Pancreas (tissue), 10 donors: ENCODE results near the gene DIAPH1. TPM values are rescaled to one million over a fixed set of nuclear protein-coding genes. Genes with fewer than 3 reads are reported as not detected.

Experiments
- ATAC-seq, 4 donors: fragments of 200-7000 bp; cut with Tn5 transposase; one replicate each; pipeline versions ENCODE4 v1.8.0 to v1.9.1; 2020; ENCODE audit warnings: mild to moderate bottlenecking in 4 of 4, moderate library complexity in 4 of 4
- DNase-seq, 6 donors: peaks; one replicate each; pipeline ENCODE4 v3.0.0-alpha.2; 2020
- FAIRE-seq: peaks from 2 replicates; lab custom pipeline; 2012; peaks lifted over from hg19 to GRCh38; lab: Jason Lieb, UNC
- H3K27ac ChIP-seq, 4 donors: fragments of 200-600 bp; sonication (generic); 1 replicate in 3 of 4; 2 replicates in 1 of 4; pipeline versions ENCODE4 v1.5.0 to v1.8.0; 2020
- H3K27me3 ChIP-seq, 4 donors: fragments of 200-600 bp; one replicate each; pipeline ENCODE4 v1.8.0; 2021
- H3K36me3 ChIP-seq, 3 donors: fragments of 200-600 bp; sonication (generic) in 1 of 3; one replicate each; pipeline versions ENCODE4 v1.5.0 to v1.8.0; 2020 to 2021
- H3K4me1 ChIP-seq, 3 donors: fragments of 200-600 bp; one replicate each; pipeline ENCODE4 v1.8.0; 2021
- H3K4me3 ChIP-seq, 4 donors: fragments of 200-600 bp; sonication (generic) in 2 of 4; one replicate each; pipeline versions ENCODE4 v1.5.0 to v1.8.0; 2020 to 2021
- H3K9me3 ChIP-seq, 4 donors: fragments of 200-600 bp; one replicate each; pipeline ENCODE4 v1.8.0; 2021
- WGBS, 2 donors: extraction: QIAGEN DNeasy Blood & Tissue Kit; methylation state at CpG; one replicate each; pipeline ENCODE4 v1.1.7; 2013; 5-methylcytosine and 5-hydroxymethylcytosine counted together
- intact Hi-C, 3 donors: fragments of 100-400 bp; cut with DNase I; formaldehyde crosslinking; loops; one replicate each; pipeline versions ENCODE4 v1.11.1 to v1.14.2; 2022
- polyA plus RNA-seq, 2 donors: library from polyadenylated mRNA; stranded (reverse); fragments of 200-250 nt; gene quantifications; one replicate each; pipeline ENCODE4 v1.2.3, GENCODE V29; 2013
- total RNA-seq, 6 donors: library from RNA; stranded (reverse); fragmentation: NEBNext Ultra II Directional in 4 of 6; extraction: Animal tissue kit (Norgen Biotek cat#: 25700) in 4 of 6; gene quantifications; one replicate each; pipeline versions ENCODE4 v1.2.1 to v1.2.4, GENCODE V29; 2021 to 2023
- TF ChIP-seq, protein P1 (sequence below), 4 donors: fragments of 200-600 bp; sonication (generic) in 3 of 4; IDR thresholded peaks; one replicate each; pipeline versions ENCODE4 v1.5.0 to v1.8.0; 2021; ENCODE audit warnings: antibody characterized with exemption in 4 of 4
- donor health status: healthy with polysubstance abuse.
- donor health status: DM: no; HTN: no; CAD: no; lungs with moderate emphysema.
- donor health status: DM: no; HTN: no; CAD: no.
- donor health status: control.
- donor health status: control.
- donor health status: Bipolar disorder and iron deficiency.
- donor health status: DM: yes; HTN: yes; CAD: no.
- donor health status: DM: no; HTN: no; CAD: no.
- donor health status: DM: no; HTN: no; CAD: no.
- donor health status: DM: yes; HTN: yes; CAD: no.

The DIAPH1 gene
- total and polyA plus RNA-seq, 8 donors, result 28.9 to 72.7 (median 56.5) TPM

DNA sequence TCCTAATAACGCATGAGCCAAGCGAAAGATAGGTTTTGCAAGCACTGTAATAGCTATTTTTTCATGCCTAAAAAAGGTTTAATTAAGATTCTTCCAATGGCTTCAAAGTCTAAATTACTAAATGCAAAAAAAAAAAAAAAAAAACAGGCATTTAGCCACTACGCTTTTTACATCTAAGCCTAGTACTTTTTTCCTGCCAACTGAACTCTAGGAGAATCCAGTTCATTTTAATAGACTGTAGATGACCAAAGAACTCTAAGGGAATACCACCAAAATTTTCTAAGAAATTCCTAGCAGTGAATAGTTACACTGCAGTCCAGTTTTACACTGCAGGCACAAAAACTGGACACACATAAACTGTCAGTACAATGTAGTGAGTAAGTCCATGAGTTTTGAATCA, 9.8 kb downstream of the DIAPH1 start:
- intact Hi-C loops, result no loop called here
- ATAC-seq (no peak), DNase-seq (no peak), FAIRE-seq (no peak)
- peaks cover 26 to 73% (median 43%) of the 10 kb centered on the region in 3 donors for H3K4me1 ChIP-seq
- no peaks in the 10 kb centered on the region for H3K27me3 ChIP-seq
- H3K4me3 ChIP-seq, result no peak overlapping the region
- H3K9me3 ChIP-seq, result no peaks in the 10 kb centered on the region
- H3K36me3 ChIP-seq, result no peaks in the 10 kb centered on the region
- peak overlapping the region in 3 of 4 donors; percentile 26 to 69 (median 65) for H3K27ac ChIP-seq
- WGBS, 2 donors, result 18 to 25% methylated on average over 3 of the region's 3 CpGs
- TF ChIP-seq, protein P1, sequence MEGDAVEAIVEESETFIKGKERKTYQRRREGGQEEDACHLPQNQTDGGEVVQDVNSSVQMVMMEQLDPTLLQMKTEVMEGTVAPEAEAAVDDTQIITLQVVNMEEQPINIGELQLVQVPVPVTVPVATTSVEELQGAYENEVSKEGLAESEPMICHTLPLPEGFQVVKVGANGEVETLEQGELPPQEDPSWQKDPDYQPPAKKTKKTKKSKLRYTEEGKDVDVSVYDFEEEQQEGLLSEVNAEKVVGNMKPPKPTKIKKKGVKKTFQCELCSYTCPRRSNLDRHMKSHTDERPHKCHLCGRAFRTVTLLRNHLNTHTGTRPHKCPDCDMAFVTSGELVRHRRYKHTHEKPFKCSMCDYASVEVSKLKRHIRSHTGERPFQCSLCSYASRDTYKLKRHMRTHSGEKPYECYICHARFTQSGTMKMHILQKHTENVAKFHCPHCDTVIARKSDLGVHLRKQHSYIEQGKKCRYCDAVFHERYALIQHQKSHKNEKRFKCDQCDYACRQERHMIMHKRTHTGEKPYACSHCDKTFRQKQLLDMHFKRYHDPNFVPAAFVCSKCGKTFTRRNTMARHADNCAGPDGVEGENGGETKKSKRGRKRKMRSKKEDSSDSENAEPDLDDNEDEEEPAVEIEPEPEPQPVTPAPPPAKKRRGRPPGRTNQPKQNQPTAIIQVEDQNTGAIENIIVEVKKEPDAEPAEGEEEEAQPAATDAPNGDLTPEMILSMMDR (IDR thresholded peaks at IDR 0.05), result no peak

DNA sequence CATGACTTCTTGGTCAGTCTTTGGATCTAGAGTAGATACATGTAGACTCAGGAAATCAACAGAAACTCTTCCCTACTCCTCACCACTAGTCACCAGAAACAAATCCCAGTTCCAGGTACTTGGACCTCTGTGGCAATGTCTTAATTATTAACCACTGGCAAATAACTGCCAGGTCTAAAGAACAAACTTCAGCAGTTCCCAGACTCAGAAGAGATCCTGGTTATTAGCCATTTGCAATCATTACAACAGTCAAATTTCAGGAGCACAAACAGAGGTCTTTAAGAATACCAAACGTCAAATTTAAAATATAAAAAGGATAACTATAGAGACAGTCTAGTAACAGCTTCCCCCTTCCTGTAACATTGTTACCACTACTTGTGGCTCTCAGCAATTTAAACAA, 10.2 kb downstream of the DIAPH1 start:
- peak overlapping the region in 3 of 4 donors; percentile 26 to 69 (median 65) for H3K27ac ChIP-seq
- WGBS, 2 donors, result 9 to 15% methylated on average over 1 of the region's 1 CpG

DNA sequence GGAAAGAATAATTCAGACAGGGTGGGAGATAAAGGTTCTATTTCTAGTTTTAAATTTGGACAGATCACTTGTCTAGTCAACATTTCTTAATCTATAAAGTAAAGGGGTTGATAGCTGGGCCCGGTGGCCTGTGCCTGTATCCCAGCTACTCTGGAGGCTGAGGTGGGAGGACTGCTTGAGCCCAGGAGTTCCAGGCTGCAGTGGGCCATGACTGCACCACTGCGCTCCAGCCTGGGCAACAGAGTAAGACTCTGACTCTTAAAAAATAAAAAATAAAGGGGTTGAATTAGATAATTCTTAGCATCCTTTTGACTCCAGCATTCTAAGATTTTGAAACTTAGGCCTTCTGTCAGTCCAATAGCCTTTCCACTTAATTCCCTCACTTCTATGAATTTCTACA, 10.8 kb downstream of the DIAPH1 start:
- Histone ChIP-seq H3K36me3 (no peaks in the 10 kb centered on the region), H3K4me3 (no peak overlapping the region), H3K4me1 (peaks cover 22 to 70% (median 38%) of the 10 kb centered on the region in 3 donors), H3K27me3 (no peaks in the 10 kb centered on the region), H3K9me3 (no peaks in the 10 kb centered on the region), H3K27ac (peak overlapping the region in 3 of 4 donors; percentile 26 to 69 (median 65))
- ATAC-seq (peak in 2 of 4 donors; percentile 11 to 25), DNase-seq (no peak), FAIRE-seq (no peak)
- TF ChIP-seq, protein P1 (IDR thresholded peaks at IDR 0.05), result no peak
- intact Hi-C loops, result no loop called here
- 61 to 65% methylated on average over 2 of the region's 2 CpGs for WGBS, 2 donors

More for the DNA sequence above, 10.2 kb downstream of the DIAPH1 start:
- FAIRE-seq (no peak), ATAC-seq (peak; percentile 80 to 94 (median 90)), DNase-seq (no peak)
- no peaks in the 10 kb centered on the region for H3K9me3 ChIP-seq
- H3K36me3 ChIP-seq, result no peaks in the 10 kb centered on the region
- intact Hi-C loops, result no loop called here
- no peak overlapping the region for H3K4me3 ChIP-seq
- H3K4me1 ChIP-seq, result peaks cover 26 to 73% (median 43%) of the 10 kb centered on the region in 3 donors
- H3K27me3 ChIP-seq, result no peaks in the 10 kb centered on the region
- TF ChIP-seq, protein P1 (IDR thresholded peaks at IDR 0.05), result no peak

DNA sequence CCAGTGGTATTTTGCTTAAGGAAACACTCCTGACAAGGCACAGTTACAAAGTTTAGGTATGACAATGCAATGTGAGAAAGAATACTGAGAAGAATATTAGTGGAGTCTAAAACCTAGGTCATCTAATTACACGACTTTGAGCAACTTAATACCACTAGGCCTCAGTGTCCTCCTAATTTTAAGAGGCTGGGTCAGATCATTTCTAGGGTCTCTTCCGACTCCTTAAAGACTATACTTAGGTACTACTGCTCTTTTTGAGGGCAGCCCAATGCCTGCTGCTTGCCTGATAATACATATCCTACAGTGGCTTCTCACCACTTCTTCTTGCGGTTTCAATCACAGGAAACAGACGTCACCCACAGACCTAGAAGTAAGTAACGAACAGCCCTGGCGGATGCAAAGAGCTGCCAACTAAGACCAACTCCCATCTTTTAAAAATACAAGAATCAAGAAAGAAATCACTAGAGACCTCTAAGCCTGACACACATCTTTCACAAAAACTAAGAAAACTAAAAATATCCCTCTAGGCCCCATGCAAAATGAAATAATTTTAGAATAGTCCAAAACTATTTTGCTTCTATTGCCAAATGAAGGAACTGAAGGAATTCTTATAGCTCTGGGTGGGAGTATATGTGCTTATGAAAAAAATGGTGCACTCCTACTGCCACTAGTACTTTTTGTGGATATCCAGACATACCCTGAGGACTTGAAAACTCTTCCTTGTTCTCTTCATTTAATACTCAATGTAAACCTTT, 13.1 kb downstream of the DIAPH1 start:
- 76 to 83% methylated on average over 6 of the region's 6 CpGs for WGBS, 2 donors
- TF ChIP-seq, protein P1 (IDR thresholded peaks at IDR 0.05), result no peak
- peaks cover 14 to 61% (median 33%) of the 10 kb centered on the region in 3 donors for H3K4me1 ChIP-seq
- no peaks in the 10 kb centered on the region for H3K27me3 ChIP-seq
- H3K27ac ChIP-seq, result peak overlapping the region in 2 of 4 donors; percentile 9 to 18
- intact Hi-C loops, result no loop called here
- DNase-seq, result peak in 1 of 6 donors; percentile 38
- no peaks in the 10 kb centered on the region for H3K36me3 ChIP-seq
- ATAC-seq, result peak in 3 of 4 donors; percentile 30 to 52 (median 46)
- H3K4me3 ChIP-seq, result no peak overlapping the region
- FAIRE-seq, result no peak
- H3K9me3 ChIP-seq, result no peaks in the 10 kb centered on the region
